Endothelial cell of umbilical vein (primary cell): ENCODE data around the gene GFPT1. TPM values are rescaled to one million over a fixed set of nuclear protein-coding genes. Genes with fewer than 3 reads are reported as not detected.

ENCODE experiments used
- BruUV-seq: library from RNA; stranded (reverse); fragments of 400-500 nt; replicated peaks from 2 replicates; lab custom pipeline; 2021; lab: Mats Ljungman, UMichigan
- CTCF ChIA-PET: fragments of 300-600, 350-600 bp; sonication (Branson Sonifier 250); formaldehyde crosslinking; loops from one replicate; lab custom pipeline; 2021; ENCODE audit warnings: antibody characterized with exemption, inconsistent platforms; lab: Charles Lee
- POLR2A ChIA-PET: fragments of 300-600, 350-600 bp; sonication (Branson Sonifier 250); formaldehyde crosslinking; loops from one replicate; lab custom pipeline; 2021; ENCODE audit warnings: antibody characterized with exemption, inconsistent platforms; lab: Charles Lee
- DNase-seq: peaks from one replicate; pipeline ENCODE4 v3.0.0-alpha.2; 2011; ENCODE audit warnings: low read depth, low spot score
- FAIRE-seq: peaks from 2 replicates; lab custom pipeline; 2011; peaks lifted over from hg19 to GRCh38; lab: Jason Lieb, UNC
- H2AFZ ChIP-seq: 2 replicates; pipeline ENCODE4 v1.6.0; 2012; ENCODE audit warnings: low read depth, low read length, control low read depth, inconsistent platforms
- H3K27ac ChIP-seq: 2 replicates; pipeline ENCODE4 v1.5.1; 2011; ENCODE audit warnings: low read depth, mild to moderate bottlenecking, control low read depth, low read length, moderate library complexity; ENCODE audit not compliant: insufficient read depth
- H3K27me3 ChIP-seq, 2 experiments: 2 replicates each; pipeline versions ENCODE4 v1.6.0 to v1.6.1; 2011; ENCODE audit warnings: low read length in 2 of 2, mixed read lengths in 1 of 2; ENCODE audit not compliant: control insufficient read depth in 2 of 2, insufficient read depth in 2 of 2
- H3K36me3 ChIP-seq, 2 experiments: 2 replicates in 1 of 2; 3 replicates in 1 of 2; pipeline ENCODE4 v1.5.1; 2011; ENCODE audit warnings: low read length in 2 of 2, mild to moderate bottlenecking in 1 of 2, moderate library complexity in 1 of 2; ENCODE audit not compliant: control insufficient read depth in 2 of 2, insufficient read depth in 2 of 2; ENCODE audit errors: extremely low read depth in 1 of 2
- H3K4me1 ChIP-seq: 3 replicates; pipeline ENCODE4 v1.5.1; 2011; ENCODE audit warnings: mild to moderate bottlenecking, low read length; ENCODE audit not compliant: control insufficient read depth, insufficient read depth; ENCODE audit errors: extremely low read depth
- H3K4me2 ChIP-seq: 2 replicates; pipeline ENCODE4 v1.6.1; 2011; ENCODE audit warnings: low read length, control low read depth, mixed read lengths; ENCODE audit not compliant: insufficient read depth
- H3K4me3 ChIP-seq, 3 experiments: fragments of 200-600 bp in 1 of 3; sonication (generic), shearing (Covaris generic) in 1 of 3; replicated peaks in 1 of 3; 2 replicates each; pipeline ENCODE4 v1.5.1; 2011 to 2016; ENCODE audit warnings: control low read depth in 3 of 3, low read length in 3 of 3, mild to moderate bottlenecking in 2 of 3, inconsistent platforms in 1 of 3, low read depth in 1 of 3, moderate library complexity in 1 of 3; ENCODE audit not compliant: insufficient read depth in 1 of 3
- H3K79me2 ChIP-seq: 2 replicates; pipeline ENCODE4 v1.6.0; 2012; ENCODE audit warnings: low read length, inconsistent platforms; ENCODE audit not compliant: control insufficient read depth, insufficient read depth
- H3K9ac ChIP-seq: replicated peaks from 2 replicates; pipeline ENCODE3; 2011; ENCODE audit warnings: low read length, control low read depth; ENCODE audit not compliant: insufficient read depth; ENCODE audit errors: extremely low read depth
- H3K9me1 ChIP-seq: replicated peaks from 3 replicates; pipeline ENCODE4 v1.6.0; 2011; ENCODE audit warnings: mild to moderate bottlenecking, low read length; ENCODE audit not compliant: control insufficient read depth, insufficient read depth; ENCODE audit errors: extremely low read depth
- H3K9me3 ChIP-seq: replicated peaks from 2 replicates; pipeline ENCODE4 v1.5.1; 2012; ENCODE audit warnings: low read length, inconsistent platforms; ENCODE audit not compliant: control insufficient read depth, insufficient read depth
- H4K20me1 ChIP-seq: replicated peaks from 2 replicates; pipeline ENCODE3; 2011; ENCODE audit warnings: mild to moderate bottlenecking, low read length; ENCODE audit not compliant: control insufficient read depth, insufficient read depth; ENCODE audit errors: extremely low read depth
- CTCF ChIP-seq, 2 donors: IDR thresholded peaks; 1 replicate in 1 of 2; 2 replicates in 1 of 2; pipeline ENCODE4 v1.5.1; 2011; ENCODE audit warnings: low read length in 2 of 2, mild to moderate bottlenecking in 2 of 2, moderate library complexity in 2 of 2, control low read depth in 1 of 2, inconsistent platforms in 1 of 2, low read depth in 1 of 2; ENCODE audit not compliant: insufficient read depth in 1 of 2; ENCODE audit errors: extremely low read depth in 1 of 2
- EZH2 ChIP-seq: IDR thresholded peaks from 2 replicates; pipeline ENCODE4 v1.6.1; 2012; ENCODE audit warnings: borderline replicate concordance, low read depth, mild to moderate bottlenecking, moderate library complexity, low read length, inconsistent platforms; ENCODE audit not compliant: severe bottlenecking
- FOS ChIP-seq: IDR thresholded peaks from 2 replicates; pipeline ENCODE4 v1.6.1; 2011; ENCODE audit warnings: mild to moderate bottlenecking, low read length, moderate library complexity, borderline replicate concordance; ENCODE audit not compliant: insufficient read depth
- GATA2 ChIP-seq: IDR thresholded peaks from 2 replicates; pipeline ENCODE4 v1.7.0; 2011; ENCODE audit warnings: low read depth, mild to moderate bottlenecking, moderate library complexity, mixed read lengths, low read length; ENCODE audit not compliant: insufficient read length, insufficient read depth
- JUN ChIP-seq: IDR thresholded peaks from 2 replicates; pipeline ENCODE4 v1.6.1; 2011; ENCODE audit warnings: borderline replicate concordance, low read depth; ENCODE audit not compliant: insufficient read length, insufficient read depth
- MAX ChIP-seq: IDR thresholded peaks from 2 replicates; pipeline ENCODE4 v1.6.1; 2011; ENCODE audit not compliant: insufficient read depth, insufficient read length
- MYC ChIP-seq: IDR thresholded peaks from one replicate; pipeline ENCODE4 v1.6.1; 2011; ENCODE audit warnings: mild to moderate bottlenecking, low read depth, low read length
- POLR2A ChIP-seq: IDR thresholded peaks from 2 replicates; pipeline ENCODE4 v1.6.1; 2012; ENCODE audit warnings: low read depth, mild to moderate bottlenecking, control low read depth, low read length
- POLR2AphosphoS5 ChIP-seq: IDR thresholded peaks from 2 replicates; pipeline ENCODE4 v1.6.1; 2012; ENCODE audit warnings: low read depth, mild to moderate bottlenecking, control low read depth, low read length, moderate library complexity; ENCODE audit not compliant: insufficient read depth
- dilution Hi-C: fragments of 300-500 bp; cut with MboI; formaldehyde crosslinking; loops from one replicate; pipeline ENCODE4 v1.15.0; 2019; ENCODE audit warnings: low sequenced_read_pairs; ENCODE audit not compliant: extremely low pct_ligation_motif_present
- intact Hi-C: fragments of 100-400 bp; cut with micrococcal nuclease; formaldehyde crosslinking; loops from one replicate; pipeline ENCODE4 v1.10.0; 2022
- polyA plus RNA-seq, 4 experiments: library from polyadenylated mRNA; depleted of rRNA in 3 of 4; stranded (reverse) in 3 of 4; unstranded in 1 of 4; fragments of >200 nt; gene quantifications; 2 replicates each; pipeline versions ENCODE4 v1.2.1 to v1.2.3, GENCODE V29; 2011 to 2012; ENCODE audit warnings: missing spikeins in 1 of 4
- total RNA-seq: library from RNA; stranded (reverse); gene quantifications from 2 replicates; pipeline ENCODE4 v1.2.3, GENCODE V29; 2021

The GFPT1 gene
- total and polyA plus RNA-seq, 2 donors (not counting 3 experiments of a cell fraction or from before 2014, with no cell fraction given): 8.8 to 38.7 TPM

- no peaks in the 10 kb centered on the region for H4K20me1 ChIP-seq
- TF ChIP-seq POLR2AphosphoS5 (no peak), FOS (no peak), MAX (no peak), MYC (no peak), POLR2A (no peak), GATA2 (no peak), CTCF (IDR thresholded peaks at IDR 0.05; ENCODE audit: extremely low read depth in 1 of 2, insufficient read depth in 1 of 2, low read depth in 1 of 2, low read length in 2 of 2) (no peak), JUN (no peak), EZH2 (no peak)
- BruUV-seq: no TSS peak
- H3K4me2 ChIP-seq: no peak overlapping the region
- no peak overlapping the region for H2AFZ ChIP-seq
- dilution Hi-C loops: no loop called here
- no peaks in the 10 kb centered on the region for H3K9me3 ChIP-seq
- H3K4me1 ChIP-seq: no peaks in the 10 kb centered on the region
- H3K36me3 ChIP-seq: peaks cover 4% of the 10 kb centered on the region in 2 experiments
- H3K9ac ChIP-seq: no peak overlapping the region
- intact Hi-C loops: loop anchor here (10.0 kb wide), 1 partner anchor 138 kb away; no protein-coding TSS in a partner anchor
- ChIA-PET CTCF (interaction anchor here (1.0 to 3.5 kb wide), 9 partner anchors 9 to 433 kb away, joined by 3 to 31 read pairs (median 5); partner anchors contain the start of gene NFU1), POLR2A (no interaction called here)
- H3K9me1 ChIP-seq: no peaks in the 10 kb centered on the region
- FAIRE-seq (no peak), DNase-seq (no peak)
- peaks cover 62% of the 10 kb centered on the region for H3K79me2 ChIP-seq
- H3K4me3 ChIP-seq: no peak overlapping the region
- no peaks in the 10 kb centered on the region for H3K27me3 ChIP-seq
- no peak overlapping the region for H3K27ac ChIP-seq
These were observed 10.6 kb downstream of the GFPT1 start for GRCh38 chr2:69376403-69376802.
